Measurements from ENCODE around the gene DUS1L.

DNA sequence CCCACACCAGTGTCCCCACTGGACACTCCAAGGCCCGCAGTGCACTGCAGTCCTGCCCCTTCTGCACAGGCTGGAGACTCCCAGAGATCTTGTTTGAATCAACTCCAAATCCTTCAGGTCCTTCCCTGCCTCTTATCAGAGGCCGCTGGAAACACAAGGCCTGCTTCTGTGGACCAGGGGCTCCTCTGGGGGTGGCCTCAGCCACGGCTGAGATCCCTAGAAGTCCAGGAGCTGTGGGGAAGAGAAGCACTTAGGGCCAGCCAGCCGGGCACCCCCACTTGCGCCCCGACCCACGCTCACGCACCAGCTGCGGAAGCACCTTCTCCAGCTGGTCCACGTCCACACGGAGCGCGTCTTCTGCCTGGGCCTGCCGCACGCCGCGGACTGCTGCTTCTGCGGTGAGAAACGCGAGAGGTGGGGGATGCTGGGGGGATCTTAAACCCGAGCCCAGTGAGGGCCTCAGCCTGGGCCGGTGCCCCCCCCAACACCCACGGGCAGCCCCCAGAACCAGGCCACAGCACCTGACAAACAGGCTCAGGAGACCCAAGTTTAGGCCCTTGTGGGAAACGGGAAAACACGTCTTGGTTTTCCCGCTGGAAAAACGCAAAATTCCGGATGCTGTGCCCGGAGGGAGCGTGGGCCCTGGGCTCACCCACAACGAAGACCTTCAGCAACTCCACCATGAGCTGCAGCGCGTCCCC lies 46.5 kb downstream of the DUS1L start:
- TF ChIP-seq, protein P1, sequence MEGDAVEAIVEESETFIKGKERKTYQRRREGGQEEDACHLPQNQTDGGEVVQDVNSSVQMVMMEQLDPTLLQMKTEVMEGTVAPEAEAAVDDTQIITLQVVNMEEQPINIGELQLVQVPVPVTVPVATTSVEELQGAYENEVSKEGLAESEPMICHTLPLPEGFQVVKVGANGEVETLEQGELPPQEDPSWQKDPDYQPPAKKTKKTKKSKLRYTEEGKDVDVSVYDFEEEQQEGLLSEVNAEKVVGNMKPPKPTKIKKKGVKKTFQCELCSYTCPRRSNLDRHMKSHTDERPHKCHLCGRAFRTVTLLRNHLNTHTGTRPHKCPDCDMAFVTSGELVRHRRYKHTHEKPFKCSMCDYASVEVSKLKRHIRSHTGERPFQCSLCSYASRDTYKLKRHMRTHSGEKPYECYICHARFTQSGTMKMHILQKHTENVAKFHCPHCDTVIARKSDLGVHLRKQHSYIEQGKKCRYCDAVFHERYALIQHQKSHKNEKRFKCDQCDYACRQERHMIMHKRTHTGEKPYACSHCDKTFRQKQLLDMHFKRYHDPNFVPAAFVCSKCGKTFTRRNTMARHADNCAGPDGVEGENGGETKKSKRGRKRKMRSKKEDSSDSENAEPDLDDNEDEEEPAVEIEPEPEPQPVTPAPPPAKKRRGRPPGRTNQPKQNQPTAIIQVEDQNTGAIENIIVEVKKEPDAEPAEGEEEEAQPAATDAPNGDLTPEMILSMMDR (conservative IDR thresholded peaks at IDR 0.05 in 1 of 2, IDR thresholded peaks at IDR 0.05 in 1 of 2; ENCODE audit: extremely low read depth in 1 of 2, insufficient read depth in 1 of 2, low read depth in 1 of 2, low read length in 2 of 2), result no peak
- TF ChIP-seq EZH2 (IDR thresholded peaks at IDR 0.05; ENCODE audit: borderline replicate concordance, low read length), result no peak

All from mammary epithelial cell (primary cell).